Stimulated activated CD4-positive, alpha-beta T cell treated with anti-CD3 and anti-CD28 coated beads, Interleukin-12 subunit alpha, Interleukin-12 subunit beta, amount 100 ng/mL, for 48 hours (primary cell): ENCODE results near the gene MARCHF9.
A peak's percentile ranks its signal among the peaks of the same experiment; 100 is the strongest.

Experiments
- DNase-seq, 3 donors: peaks; one replicate each; pipeline ENCODE4 v3.0.0-alpha.2; 2020; ENCODE audit warnings: low read depth in 2 of 3, low spot score in 1 of 3

The MARCHF9 gene

GRCh38 chr12:57753756-57754337, 1.1 kb upstream of the MARCHF9 start:
- DNase-seq = no peak

- DNase-seq = no peak
Measured at GRCh38 chr12:57755194-57755453, 221 bp downstream of the MARCHF9 start.

- DNase-seq = no peak
Measured at GRCh38 chr12:57755454-57756372, 810 bp downstream of the MARCHF9 start.

GRCh38 chr12:57756406-57757341, 1.8 kb downstream of the MARCHF9 start:
- peak; percentile 54 to 68 (median 64) for DNase-seq

GRCh38 chr12:57757771-57758170, 2.9 kb downstream of the MARCHF9 start:
- no peak for DNase-seq

- no peak for DNase-seq
Measured at GRCh38 chr12:57758552-57759359, 3.9 kb downstream of the MARCHF9 start.

- DNase-seq = no peak
Measured at GRCh38 chr12:57759360-57759980, 4.6 kb downstream of the MARCHF9 start.

GRCh38 chr12:57760347-57760982, 5.6 kb downstream of the MARCHF9 start:
- no peak for DNase-seq

GRCh38 chr12:57761391-57761998, 6.6 kb downstream of the MARCHF9 start:
- no peak for DNase-seq

- DNase-seq = no peak
Measured at GRCh38 chr12:57762463-57762862, 7.6 kb downstream of the MARCHF9 start.

- no peak for DNase-seq
Measured at GRCh38 chr12:57763881-57764661, 9.2 kb downstream of the MARCHF9 start.

- no peak for DNase-seq
Measured at GRCh38 chr12:57764662-57765002, 9.7 kb downstream of the MARCHF9 start.

GRCh38 chr12:57765003-57765697, 10.2 kb downstream of the MARCHF9 start:
- DNase-seq = peak in 2 of 3 donors; percentile 48 to 51

GRCh38 chr12:57765698-57766463, 11.0 kb downstream of the MARCHF9 start:
- DNase-seq = no peak

- no peak for DNase-seq
Measured at GRCh38 chr12:57766464-57767304, 11.8 kb downstream of the MARCHF9 start, which contains the start of gene CYP27B1. CYP27B1 (minus strand) TSS chr12:57767078; CDS start chr12:57767041, 37 bp downstream.

GRCh38 chr12:57767305-57767698, 12.4 kb downstream of the MARCHF9 start:
- no peak for DNase-seq
